Gastrocnemius medialis (tissue), 4 donors: ENCODE measurements around the gene TRIM66. TPM values are rescaled to one million over a fixed set of nuclear protein-coding genes. Genes with fewer than 3 reads are reported as not detected.

Experiments
- ATAC-seq, 2 donors: fragments of 150-250 bp; one replicate each; pipeline ENCODE4 v1.9.1; 2016
- DNase-seq, 2 donors: peaks; one replicate each; pipeline ENCODE4 v3.0.0-alpha.2; 2019
- H3K27ac ChIP-seq, 4 donors: fragments of 200-600 bp; sonication (generic); 1 replicate in 1 of 4; 2 replicates in 3 of 4; pipeline ENCODE4 v1.5.1; 2016 to 2018; ENCODE audit warnings: mild to moderate bottlenecking in 2 of 4, moderate library complexity in 1 of 4
- H3K27me3 ChIP-seq, 3 donors: fragments of 200-600 bp; sonication (generic) in 2 of 3; 1 replicate in 1 of 3; 2 replicates in 2 of 3; pipeline versions ENCODE4 v1.5.1 to v1.6.0; 2016 to 2019; ENCODE audit warnings: mild to moderate bottlenecking in 1 of 3, moderate library complexity in 1 of 3
- H3K36me3 ChIP-seq, 2 donors: fragments of 200-600 bp; sonication (generic) in 1 of 2; one replicate each; pipeline ENCODE4 v1.5.1; 2017 to 2018
- H3K4me1 ChIP-seq, 2 donors: fragments of 200-600 bp; sonication (generic) in 1 of 2; one replicate each; pipeline ENCODE4 v1.5.1; 2016 to 2017; ENCODE audit warnings: mild to moderate bottlenecking in 2 of 2
- H3K4me3 ChIP-seq, 4 donors: fragments of 200-600 bp; sonication (generic) in 3 of 4; 1 replicate in 1 of 4; 2 replicates in 3 of 4; pipeline ENCODE4 v1.5.1; 2016 to 2019; ENCODE audit warnings: mild to moderate bottlenecking in 2 of 4
- H3K9me3 ChIP-seq, 3 donors: fragments of 200-600 bp; sonication (generic) in 2 of 3; 1 replicate in 1 of 3; 2 replicates in 2 of 3; pipeline ENCODE4 v1.5.1; 2016 to 2019
- CTCF ChIP-seq, 5 experiments: fragments of 450-650 bp in 3 of 5; fragments of 200-600 bp in 2 of 5; sonication (generic) in 2 of 5; IDR thresholded peaks in 4 of 5; conservative IDR thresholded peaks in 1 of 5; 1 replicate in 4 of 5; 2 replicates in 1 of 5; pipeline ENCODE4 v1.5.1; 2016 to 2019; ENCODE audit warnings: antibody characterized with exemption in 5 of 5, mild to moderate bottlenecking in 3 of 5, moderate library complexity in 3 of 5
- POLR2A ChIP-seq, 2 donors: fragments of 450-650 bp; IDR thresholded peaks; one replicate each; pipeline ENCODE4 v1.6.1; 2017; ENCODE audit warnings: antibody characterized with exemption in 2 of 2, mild to moderate bottlenecking in 2 of 2, moderate library complexity in 2 of 2
- in situ Hi-C, 4 donors: fragments of 200-750 bp; cut with MboI; loops; one replicate each; pipeline versions ENCODE4 v1.15.0 to v1.8.0; 2017; ENCODE audit warnings: low sequenced_read_pairs in 4 of 4
- intact Hi-C: fragments of 100-400 bp; cut with DNase I; formaldehyde crosslinking; loops from one replicate; pipeline ENCODE4 v1.15.1; 2023; ENCODE audit warnings: low total_unique reads
- total RNA-seq, 4 donors: library from RNA; depleted of rRNA; stranded (reverse); fragments of >200 nt; gene quantifications; one replicate each; pipeline versions ENCODE4 v1.1.0 to v1.2.3, GENCODE V29; 2016

Gene TRIM66
- total RNA-seq, 4 donors from 2014 or later: 0.55 to 6.5 (median 1.1) TPM

DNA sequence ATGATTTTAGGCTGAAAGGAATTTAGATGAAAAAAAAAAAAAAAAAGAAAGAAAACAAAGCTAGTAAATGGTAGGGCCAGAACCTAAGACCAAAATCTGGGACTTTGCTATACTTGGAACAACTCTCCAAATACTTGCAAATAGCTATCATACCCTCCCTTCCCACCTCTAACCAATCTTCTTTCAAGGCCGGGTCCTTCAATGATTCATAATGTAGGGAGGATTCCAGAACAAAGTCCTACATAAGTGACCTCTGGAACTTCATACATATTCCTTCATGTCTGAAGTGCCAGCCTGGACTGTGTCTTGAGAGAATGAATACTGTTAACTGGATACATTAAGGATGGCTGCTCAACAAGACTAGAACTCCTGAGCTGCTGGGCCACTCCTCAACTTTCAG lies 98.4 kb downstream of the TRIM66 start:
- in situ Hi-C loops: no loop called here
- no peaks in the 10 kb centered on the region for H3K4me1 ChIP-seq
- no peak overlapping the region for H3K27ac ChIP-seq
- intact Hi-C loops: no loop called here
- H3K9me3 ChIP-seq: no peaks in the 10 kb centered on the region
- DNase-seq: no peak
- no peak overlapping the region for H3K4me3 ChIP-seq
- H3K36me3 ChIP-seq: no peaks in the 10 kb centered on the region
- ATAC-seq: no peak
- TF ChIP-seq CTCF (IDR thresholded peaks at IDR 0.05 in 4 of 5, conservative IDR thresholded peaks at IDR 0.05 in 1 of 5) (no peak), POLR2A (IDR thresholded peaks at IDR 0.05) (no peak)
- peaks cover 0 to 3% (median 0%) of the 10 kb centered on the region in 3 donors for H3K27me3 ChIP-seq

- no peaks in the 10 kb centered on the region for H3K4me1 ChIP-seq
Measured at GRCh38 chr11:8581300-8581699, 101.2 kb downstream of the TRIM66 start.

DNA sequence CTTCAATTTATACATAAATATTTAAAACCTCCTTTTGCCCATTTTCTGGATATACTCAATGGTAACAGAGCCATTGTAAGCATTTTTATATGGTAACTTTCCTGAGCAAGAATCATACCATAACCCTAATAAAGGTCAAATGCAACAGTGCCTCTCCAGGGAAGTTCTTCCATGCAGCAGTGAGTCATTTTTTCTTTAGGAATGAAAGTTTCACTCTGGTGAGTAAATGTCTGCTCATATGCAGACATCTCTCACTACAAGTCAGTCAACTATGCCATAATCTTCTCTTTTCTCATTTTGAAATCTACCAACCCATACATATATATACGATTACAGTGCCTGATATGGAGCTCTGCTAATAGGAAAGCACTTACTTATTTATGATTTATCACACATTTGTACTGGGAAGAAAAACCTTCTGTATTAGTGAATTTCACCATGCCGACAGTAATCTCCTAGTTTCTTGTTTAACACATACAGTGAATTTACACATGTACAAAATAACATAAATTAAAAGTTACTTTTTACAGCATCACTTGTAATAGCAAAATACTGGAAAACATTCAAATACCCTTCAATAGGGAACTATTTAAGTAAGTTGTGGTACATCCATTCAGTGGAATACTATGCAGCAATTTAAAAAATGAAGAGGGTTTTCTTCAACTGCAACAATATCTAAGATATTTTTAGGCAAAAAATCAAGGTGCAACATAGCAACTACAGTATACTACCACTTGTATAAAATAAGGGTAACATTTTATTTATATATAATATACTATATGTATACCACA lies 104.5 kb downstream of the TRIM66 start:
- Histone ChIP-seq H3K36me3 (no peaks in the 10 kb centered on the region), H3K27me3 (no peaks in the 10 kb centered on the region), H3K4me3 (no peak overlapping the region), H3K27ac (no peak overlapping the region), H3K9me3 (no peaks in the 10 kb centered on the region), H3K4me1 (no peaks in the 10 kb centered on the region)
- in situ Hi-C loops: no loop called here
- DNase-seq: no peak
- no peak for ATAC-seq
- intact Hi-C loops: no loop called here
- no peak for TF ChIP-seq CTCF (IDR thresholded peaks at IDR 0.05 in 4 of 5, conservative IDR thresholded peaks at IDR 0.05 in 1 of 5)
- no peak for TF ChIP-seq POLR2A (IDR thresholded peaks at IDR 0.05)

More at GRCh38 chr11:8581300-8581699, 101.2 kb downstream of the TRIM66 start:
- Histone ChIP-seq H3K36me3 (no peaks in the 10 kb centered on the region), H3K27ac (no peak overlapping the region), H3K27me3 (no peaks in the 10 kb centered on the region), H3K9me3 (no peaks in the 10 kb centered on the region), H3K4me3 (no peak overlapping the region)
- TF ChIP-seq POLR2A (IDR thresholded peaks at IDR 0.05): no peak
- no peak for TF ChIP-seq CTCF (IDR thresholded peaks at IDR 0.05 in 4 of 5, conservative IDR thresholded peaks at IDR 0.05 in 1 of 5)
- intact Hi-C loops (no loop called here), in situ Hi-C loops (no loop called here)
- ATAC-seq: no peak
- DNase-seq: no peak

DNA sequence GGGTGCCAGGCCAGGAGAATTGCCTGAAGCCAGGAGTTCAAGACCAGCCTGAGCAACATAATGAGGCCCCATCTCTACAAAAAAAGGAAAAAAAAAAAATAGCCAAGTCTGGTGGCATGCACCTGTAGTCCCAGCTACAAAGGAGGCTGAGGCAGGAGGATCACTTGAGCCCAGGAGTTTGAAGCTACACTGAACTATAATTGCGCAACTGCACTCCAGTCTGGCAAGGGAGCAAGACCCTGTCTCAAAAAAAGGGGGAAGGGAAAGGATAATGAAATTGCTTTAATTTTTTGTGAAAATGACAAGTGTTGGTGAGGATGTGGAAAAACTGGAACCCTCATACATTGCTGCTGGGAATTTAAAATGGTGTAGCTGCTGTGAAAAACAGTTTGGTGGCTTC lies 107.7 kb downstream of the TRIM66 start:
- TF ChIP-seq POLR2A (IDR thresholded peaks at IDR 0.05): no peak
- TF ChIP-seq CTCF (IDR thresholded peaks at IDR 0.05 in 4 of 5, conservative IDR thresholded peaks at IDR 0.05 in 1 of 5): no peak
- no peaks in the 10 kb centered on the region for H3K27me3 ChIP-seq
- H3K9me3 ChIP-seq: no peaks in the 10 kb centered on the region
- H3K4me1 ChIP-seq: no peaks in the 10 kb centered on the region
- no peaks in the 10 kb centered on the region for H3K36me3 ChIP-seq
- in situ Hi-C loops (loop anchor here in 1 of 4 donors (25.0 kb wide), 1 partner anchor 237 kb away; no protein-coding TSS in a partner anchor), intact Hi-C loops (no loop called here)
- no peak for DNase-seq
- ATAC-seq: no peak
- no peak overlapping the region for H3K27ac ChIP-seq
- H3K4me3 ChIP-seq: no peak overlapping the region
